ENCODE data around the gene RBMS1. TPM values are rescaled to one million over a fixed set of nuclear protein-coding genes. Genes with fewer than 3 reads are reported as not detected.
A peak's percentile ranks its signal among the peaks of the same experiment; 100 is the strongest.

The RBMS1 gene
- total RNA-seq, 2 experiments from 2014 or later, result 65.5 to 67.5 TPM

DNA sequence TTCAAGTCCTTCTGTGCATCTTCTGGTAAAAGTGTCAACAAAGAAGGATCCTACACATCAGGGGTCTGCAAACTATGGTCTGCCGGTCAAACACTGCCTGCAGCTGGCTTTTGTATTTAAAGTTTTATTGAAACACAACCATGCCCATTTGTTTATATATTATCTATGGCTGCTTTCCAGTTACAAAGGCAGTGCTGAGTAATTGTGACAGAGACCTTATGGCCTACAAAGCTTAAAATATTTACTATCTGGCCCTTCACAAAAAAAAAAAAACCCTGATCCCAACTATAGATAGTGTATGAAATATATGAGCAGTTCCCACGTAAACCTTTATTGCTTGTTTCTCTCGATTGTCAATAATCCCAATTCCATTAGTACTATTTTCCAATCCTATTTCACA, 101.4 kb downstream of the RBMS1 start:
- Mint-ChIP-seq H3K9me3 (peaks cover 2% of the 10 kb centered on the region), H3K4me3 (no peak overlapping the region), H3K27ac (no peak overlapping the region), H3K27me3 (no peaks in the 10 kb centered on the region), H3K4me1 (peaks cover 81% of the 10 kb centered on the region), H3K36me3 (ENCODE audit: low read depth) (peaks cover 34% of the 10 kb centered on the region)
- CTCF ChIA-PET, result no interaction called here
- DNase-seq, result no peak
- POLR2A ChIA-PET, result interaction anchor here (1.0 to 3.2 kb wide), 2 partner anchors 12 to 20 kb away, joined by 3 to 18 read pairs; no protein-coding TSS in a partner anchor

DNA sequence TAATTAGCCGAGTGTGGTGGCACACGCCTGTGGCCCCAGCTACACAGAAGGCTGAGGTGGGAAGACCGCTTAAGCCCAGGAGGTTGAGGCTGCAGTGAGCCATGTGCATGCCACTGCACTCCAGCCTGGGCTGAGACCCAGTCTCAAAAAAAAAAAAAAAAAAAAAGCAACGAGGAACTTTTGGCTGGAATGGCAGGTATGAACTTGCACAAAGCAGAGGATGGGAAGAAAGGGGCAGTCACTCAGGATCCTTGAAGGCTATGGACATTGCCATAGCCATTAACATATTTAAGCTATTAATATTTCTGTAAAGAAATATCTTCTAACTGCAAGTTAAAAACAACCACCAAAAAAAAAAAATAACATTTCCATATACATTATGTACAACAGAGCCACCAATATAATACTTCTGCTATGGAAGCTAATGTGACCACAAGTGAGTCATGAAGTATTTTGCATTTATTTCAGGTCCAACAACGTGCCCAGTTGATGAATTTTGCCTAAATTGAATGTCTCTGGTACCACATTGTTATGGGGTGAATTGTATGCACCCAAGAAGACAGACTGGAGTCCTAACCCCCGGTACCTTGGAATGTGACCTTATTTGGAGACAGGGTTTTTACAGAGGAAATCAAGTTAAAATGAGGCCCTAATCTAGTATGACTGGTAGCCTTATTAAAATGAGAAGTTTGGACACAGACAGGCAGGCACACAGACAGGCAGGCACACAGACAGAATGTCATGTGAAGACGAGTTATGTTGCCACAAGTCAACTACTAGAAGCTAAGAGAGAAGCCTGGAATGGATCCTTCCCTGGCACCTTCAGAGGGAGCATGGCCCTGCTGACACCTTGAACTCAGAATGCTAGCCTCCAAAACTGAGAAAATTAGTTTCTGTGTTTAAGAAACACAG, 102.8 kb downstream of the RBMS1 start:
- H3K9me3 Mint-ChIP-seq, result peaks cover 2% of the 10 kb centered on the region
- peaks cover 86% of the 10 kb centered on the region for H3K4me1 Mint-ChIP-seq
- no peaks in the 10 kb centered on the region for H3K27me3 Mint-ChIP-seq
- POLR2A ChIA-PET, result interaction anchor here (0.6 to 0.7 kb wide), 3 partner anchors 17 to 55 kb away, joined by 3 read pairs; no protein-coding TSS in a partner anchor
- H3K4me3 Mint-ChIP-seq, result no peak overlapping the region
- H3K36me3 Mint-ChIP-seq (ENCODE audit: low read depth), result peaks cover 29% of the 10 kb centered on the region
- no peak for DNase-seq
- H3K27ac Mint-ChIP-seq, result no peak overlapping the region
- CTCF ChIA-PET, result interaction anchor here (0.7 to 1.0 kb wide), 3 partner anchors 39 to 1943 kb away, joined by 3 to 4 read pairs (median 3); no protein-coding TSS in a partner anchor

DNA sequence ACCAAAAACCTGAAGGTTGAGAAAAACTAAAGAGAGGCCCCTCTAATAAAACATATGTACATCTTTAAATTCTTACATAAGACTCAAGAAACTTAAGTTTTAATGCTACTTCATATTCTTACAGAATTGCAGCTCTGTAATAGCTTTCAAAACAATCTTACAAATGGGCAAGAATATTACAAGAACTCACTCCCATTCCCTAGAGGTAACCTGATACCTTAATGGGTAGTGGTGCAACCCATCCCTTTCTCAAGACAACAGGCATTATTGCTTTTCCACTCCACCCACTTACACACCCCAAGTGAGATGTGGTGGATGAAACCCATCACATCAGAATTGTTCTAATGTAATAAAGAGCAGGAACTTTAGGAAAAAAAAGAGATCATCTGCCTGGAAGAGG, 103.7 kb downstream of the RBMS1 start:
- H3K27me3 Mint-ChIP-seq, result no peaks in the 10 kb centered on the region
- POLR2A ChIA-PET, result interaction anchor here (1.5 to 2.5 kb wide), 2 partner anchors 18 to 22 kb away, joined by 4 to 10 read pairs; no protein-coding TSS in a partner anchor
- peaks cover 84% of the 10 kb centered on the region for H3K4me1 Mint-ChIP-seq
- no peak for DNase-seq
- H3K9me3 Mint-ChIP-seq, result peaks cover 2% of the 10 kb centered on the region
- CTCF ChIA-PET, result interaction anchor here (1.0 kb wide), 1 partner anchor 40 kb away, joined by 3 read pairs; no protein-coding TSS in a partner anchor
- H3K4me3 Mint-ChIP-seq, result no peak overlapping the region
- H3K27ac Mint-ChIP-seq, result peak overlapping the region; percentile 57
- H3K36me3 Mint-ChIP-seq (ENCODE audit: low read depth), result peaks cover 27% of the 10 kb centered on the region

DNA sequence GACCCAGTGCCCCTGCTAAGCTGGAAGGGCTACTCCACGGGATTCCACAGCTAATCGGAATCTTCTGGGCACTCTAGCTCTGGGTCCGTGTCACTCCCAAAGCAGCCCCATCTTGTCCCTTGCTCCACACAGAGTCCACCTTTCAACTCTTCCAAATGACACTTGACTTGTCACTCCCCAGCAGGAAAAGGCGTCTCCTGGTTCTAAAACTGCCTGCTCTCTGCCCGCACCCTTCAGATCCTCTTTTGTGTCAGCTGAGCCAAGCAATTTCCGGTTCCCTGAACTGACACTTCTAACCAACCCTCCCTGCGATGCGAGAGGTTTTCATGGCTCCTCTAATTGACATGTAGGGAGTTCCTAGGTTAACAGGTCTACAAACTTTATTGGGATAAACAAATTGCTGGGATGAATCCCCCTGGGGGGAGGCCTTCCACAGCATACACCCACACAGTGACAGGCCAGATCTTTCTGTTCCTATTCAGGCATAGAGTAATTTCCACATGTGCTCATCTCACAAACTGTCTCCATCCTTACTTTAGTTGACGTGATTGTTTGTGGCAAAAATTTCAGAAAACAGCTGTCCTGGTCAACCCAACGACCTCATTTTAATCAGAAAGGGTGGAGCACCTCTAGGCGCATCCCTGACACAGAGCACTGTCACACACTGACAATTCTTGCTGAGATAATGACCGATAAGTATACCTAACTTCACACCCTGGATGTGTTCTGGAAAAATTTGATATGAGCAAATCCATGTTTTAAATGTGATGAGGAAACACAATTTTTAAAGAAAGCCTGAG, 104.9 kb downstream of the RBMS1 start:
- Mint-ChIP-seq H3K4me3 (peak overlapping the region; percentile 44), H3K27me3 (no peaks in the 10 kb centered on the region), H3K27ac (peak overlapping the region; percentile 78), H3K9me3 (peaks cover 2% of the 10 kb centered on the region), H3K36me3 (ENCODE audit: low read depth) (peaks cover 19% of the 10 kb centered on the region), H3K4me1 (peaks cover 75% of the 10 kb centered on the region)
- ChIA-PET POLR2A (interaction anchor here (0.6 to 2.5 kb wide), 8 partner anchors 10 to 104 kb away, joined by 3 to 13 read pairs (median 4); no protein-coding TSS in a partner anchor), CTCF (interaction anchor here (0.8 to 1.0 kb wide), 2 partner anchors 10 to 65 kb away, joined by 3 to 4 read pairs; no protein-coding TSS in a partner anchor)
- peak; percentile 65 for DNase-seq

DNA sequence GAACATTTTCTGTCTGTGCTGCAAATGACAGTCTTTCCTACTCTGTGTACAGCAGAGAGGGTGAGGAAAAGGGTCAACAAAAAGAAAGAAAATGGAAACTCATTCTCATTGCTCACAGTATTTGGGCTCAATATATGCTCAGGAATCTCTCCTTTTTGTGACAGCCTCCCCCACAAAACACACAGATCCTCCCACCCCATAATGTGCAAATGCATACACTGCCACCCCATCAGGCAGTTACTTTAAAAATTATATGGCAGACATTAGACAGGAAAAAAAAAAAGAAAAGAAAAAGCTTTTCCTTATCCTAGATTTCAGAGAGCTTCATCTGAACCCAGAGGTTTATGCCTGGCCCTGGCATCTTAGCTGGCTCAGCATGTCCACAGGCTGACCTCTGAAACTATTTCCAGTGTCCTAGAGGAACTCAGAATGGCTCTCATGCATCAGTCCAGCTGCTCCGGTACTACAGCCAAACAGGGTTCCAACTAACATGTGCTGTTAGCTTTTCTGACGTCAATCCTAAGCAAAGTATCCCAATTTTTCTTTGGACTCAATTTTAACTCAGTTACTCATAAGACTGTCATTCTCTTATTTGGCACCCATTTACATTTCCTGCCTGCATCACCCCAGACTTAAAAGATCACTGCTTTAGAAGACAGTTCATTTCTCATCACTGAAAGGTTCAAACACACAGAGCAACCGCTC, 105.9 kb downstream of the RBMS1 start:
- peaks cover 65% of the 10 kb centered on the region for H3K4me1 Mint-ChIP-seq
- no peak for DNase-seq
- peaks cover 2% of the 10 kb centered on the region for H3K9me3 Mint-ChIP-seq
- no peak overlapping the region for H3K4me3 Mint-ChIP-seq
- H3K27me3 Mint-ChIP-seq, result no peaks in the 10 kb centered on the region
- POLR2A ChIA-PET, result interaction anchor here (1.0 to 2.5 kb wide), 6 partner anchors 11 to 99 kb away, joined by 3 to 13 read pairs (median 4); no protein-coding TSS in a partner anchor
- peak overlapping the region; percentile 78 for H3K27ac Mint-ChIP-seq
- H3K36me3 Mint-ChIP-seq (ENCODE audit: low read depth), result peaks cover 17% of the 10 kb centered on the region
- CTCF ChIA-PET, result interaction anchor here (0.8 to 1.2 kb wide), 3 partner anchors 12 to 64 kb away, joined by 3 to 4 read pairs (median 3); no protein-coding TSS in a partner anchor

DNA sequence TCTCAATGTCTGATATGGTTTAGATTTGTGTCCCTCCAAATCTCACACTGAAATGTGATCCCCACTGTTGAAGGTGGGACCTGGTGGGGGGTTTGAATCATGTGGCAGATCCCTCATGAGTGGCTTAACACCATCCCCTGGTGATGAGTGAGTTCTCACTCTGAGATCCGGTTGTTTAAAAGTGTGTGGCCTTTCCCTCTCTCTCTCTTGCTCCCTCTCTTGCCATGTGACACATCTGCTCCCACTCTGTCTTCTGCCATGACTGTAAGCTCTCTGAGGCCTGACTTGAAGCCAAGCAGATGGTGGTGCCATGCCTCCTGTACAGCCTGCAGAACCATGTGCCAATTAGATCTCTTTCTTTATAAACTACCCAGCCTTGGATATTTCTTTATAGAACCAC, 108.8 kb downstream of the RBMS1 start:
- DNase-seq, result no peak
- ChIA-PET POLR2A (no interaction called here), CTCF (no interaction called here)
- Mint-ChIP-seq H3K27me3 (no peaks in the 10 kb centered on the region), H3K27ac (no peak overlapping the region), H3K36me3 (ENCODE audit: low read depth) (peaks cover 1% of the 10 kb centered on the region), H3K4me3 (no peak overlapping the region), H3K9me3 (no peaks in the 10 kb centered on the region), H3K4me1 (peaks cover 63% of the 10 kb centered on the region)

DNA sequence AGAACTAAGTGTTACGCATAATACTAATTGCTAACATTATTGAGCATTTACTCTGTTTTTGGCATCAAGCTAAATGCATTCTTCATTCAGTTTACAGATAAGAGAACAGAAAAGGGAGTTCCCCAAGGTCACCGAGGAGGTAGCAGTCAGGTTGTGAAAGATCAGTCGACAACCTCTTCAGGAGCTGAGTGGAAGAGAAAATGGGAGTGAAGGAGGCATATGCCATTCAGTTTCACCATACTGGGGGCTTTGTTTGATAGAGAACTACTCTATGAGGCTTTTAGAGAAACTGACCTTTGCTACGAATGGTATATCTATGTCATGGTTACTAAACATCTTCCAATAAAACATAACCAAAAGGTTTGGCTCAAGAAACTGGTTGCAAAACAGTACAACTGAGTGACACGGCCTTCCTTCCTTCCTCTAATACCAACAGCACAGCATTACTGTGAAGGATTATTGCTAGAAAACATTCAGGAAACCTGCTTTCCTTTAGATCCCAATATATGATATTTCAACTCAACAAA, 112.1 kb downstream of the RBMS1 start:
- Mint-ChIP-seq H3K9me3 (no peaks in the 10 kb centered on the region), H3K36me3 (ENCODE audit: low read depth) (no peaks in the 10 kb centered on the region), H3K4me1 (peaks cover 47% of the 10 kb centered on the region), H3K27ac (no peak overlapping the region), H3K27me3 (no peaks in the 10 kb centered on the region), H3K4me3 (no peak overlapping the region)
- ChIA-PET POLR2A (no interaction called here), CTCF (no interaction called here)
- no peak for DNase-seq

DNA sequence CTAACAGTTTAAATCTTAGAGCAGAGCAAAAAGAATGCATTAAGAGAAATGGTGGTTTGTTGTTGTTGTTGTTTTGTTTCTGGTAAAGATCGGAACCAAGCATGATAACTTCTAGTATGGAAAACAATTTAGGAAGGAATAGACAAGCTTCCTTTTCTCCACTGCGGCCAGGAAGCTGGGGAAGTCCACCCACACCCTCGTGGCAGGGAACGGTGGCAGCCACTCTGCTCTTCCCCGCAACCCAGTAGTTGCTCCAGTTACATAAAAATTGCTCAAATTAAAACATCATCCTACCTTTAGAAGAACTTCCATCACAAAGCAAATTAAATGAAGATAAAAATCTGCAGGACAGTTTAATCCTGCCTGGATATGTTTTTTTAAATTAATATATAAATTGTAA, 113.0 kb downstream of the RBMS1 start:
- no peaks in the 10 kb centered on the region for H3K9me3 Mint-ChIP-seq
- POLR2A ChIA-PET, result no interaction called here
- H3K4me3 Mint-ChIP-seq, result no peak overlapping the region
- CTCF ChIA-PET, result no interaction called here
- peaks cover 3% of the 10 kb centered on the region for H3K36me3 Mint-ChIP-seq (ENCODE audit: low read depth)
- H3K4me1 Mint-ChIP-seq, result peaks cover 51% of the 10 kb centered on the region
- no peaks in the 10 kb centered on the region for H3K27me3 Mint-ChIP-seq
- no peak for DNase-seq
- no peak overlapping the region for H3K27ac Mint-ChIP-seq

DNA sequence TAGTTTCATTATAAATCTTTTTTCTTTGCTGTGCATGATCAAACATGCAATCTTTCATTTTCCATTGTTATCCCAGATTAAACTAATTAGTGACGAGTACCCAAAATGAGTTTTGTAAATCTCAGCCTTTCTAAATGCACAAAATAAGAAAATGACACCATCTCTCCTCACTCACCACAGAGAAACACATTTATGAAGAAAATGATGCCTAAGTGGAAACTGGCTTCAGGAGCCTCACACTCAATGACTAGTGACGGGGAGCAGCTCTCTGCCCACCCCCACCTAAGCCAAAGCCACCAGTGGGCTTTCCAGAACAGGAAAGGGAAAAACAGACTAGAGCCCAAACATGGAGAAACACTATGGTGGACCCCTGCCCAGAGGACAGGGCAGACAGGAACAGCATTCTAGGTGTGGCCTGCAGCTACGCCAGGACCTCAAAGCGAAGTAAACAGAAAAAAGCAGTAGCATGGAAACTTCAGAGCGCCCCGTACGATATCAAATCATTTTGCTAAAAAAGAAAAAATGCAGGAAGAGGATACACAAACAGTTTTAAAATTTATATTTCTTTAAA, 113.5 kb downstream of the RBMS1 start:
- CTCF ChIA-PET, result no interaction called here
- POLR2A ChIA-PET, result no interaction called here
- DNase-seq, result no peak
- no peak overlapping the region for H3K4me3 Mint-ChIP-seq
- H3K9me3 Mint-ChIP-seq, result no peaks in the 10 kb centered on the region
- H3K27ac Mint-ChIP-seq, result no peak overlapping the region
- peaks cover 3% of the 10 kb centered on the region for H3K36me3 Mint-ChIP-seq (ENCODE audit: low read depth)
- H3K4me1 Mint-ChIP-seq, result peaks cover 53% of the 10 kb centered on the region
- H3K27me3 Mint-ChIP-seq, result no peaks in the 10 kb centered on the region

DNA sequence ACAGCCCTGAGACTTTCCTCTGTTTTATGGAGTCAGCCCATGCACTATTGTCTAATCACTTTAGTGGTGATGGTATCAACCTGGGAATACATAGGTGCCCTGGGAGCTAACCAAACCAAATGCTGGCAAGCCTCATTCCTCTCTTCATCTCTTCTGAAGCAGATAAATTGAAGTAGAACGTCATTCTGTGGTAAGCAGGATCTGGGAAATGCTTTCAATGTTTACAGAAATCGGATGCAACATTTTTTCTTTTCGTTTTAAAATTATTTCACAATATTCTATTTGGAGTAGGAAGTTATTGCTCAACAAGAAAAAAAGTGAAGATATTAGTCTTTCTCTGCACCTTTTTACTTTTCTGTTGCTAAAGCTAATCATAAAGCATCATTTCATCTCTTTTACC, 114.2 kb downstream of the RBMS1 start:
- no peak for DNase-seq
- H3K27me3 Mint-ChIP-seq, result no peaks in the 10 kb centered on the region
- H3K27ac Mint-ChIP-seq, result no peak overlapping the region
- no peak overlapping the region for H3K4me3 Mint-ChIP-seq
- ChIA-PET POLR2A (no interaction called here), CTCF (interaction anchor here (0.6 kb wide), 1 partner anchor 10 kb away, joined by 3 read pairs; no protein-coding TSS in a partner anchor)
- H3K9me3 Mint-ChIP-seq, result no peaks in the 10 kb centered on the region
- peaks cover 54% of the 10 kb centered on the region for H3K4me1 Mint-ChIP-seq
- H3K36me3 Mint-ChIP-seq (ENCODE audit: low read depth), result peaks cover 3% of the 10 kb centered on the region

DNA sequence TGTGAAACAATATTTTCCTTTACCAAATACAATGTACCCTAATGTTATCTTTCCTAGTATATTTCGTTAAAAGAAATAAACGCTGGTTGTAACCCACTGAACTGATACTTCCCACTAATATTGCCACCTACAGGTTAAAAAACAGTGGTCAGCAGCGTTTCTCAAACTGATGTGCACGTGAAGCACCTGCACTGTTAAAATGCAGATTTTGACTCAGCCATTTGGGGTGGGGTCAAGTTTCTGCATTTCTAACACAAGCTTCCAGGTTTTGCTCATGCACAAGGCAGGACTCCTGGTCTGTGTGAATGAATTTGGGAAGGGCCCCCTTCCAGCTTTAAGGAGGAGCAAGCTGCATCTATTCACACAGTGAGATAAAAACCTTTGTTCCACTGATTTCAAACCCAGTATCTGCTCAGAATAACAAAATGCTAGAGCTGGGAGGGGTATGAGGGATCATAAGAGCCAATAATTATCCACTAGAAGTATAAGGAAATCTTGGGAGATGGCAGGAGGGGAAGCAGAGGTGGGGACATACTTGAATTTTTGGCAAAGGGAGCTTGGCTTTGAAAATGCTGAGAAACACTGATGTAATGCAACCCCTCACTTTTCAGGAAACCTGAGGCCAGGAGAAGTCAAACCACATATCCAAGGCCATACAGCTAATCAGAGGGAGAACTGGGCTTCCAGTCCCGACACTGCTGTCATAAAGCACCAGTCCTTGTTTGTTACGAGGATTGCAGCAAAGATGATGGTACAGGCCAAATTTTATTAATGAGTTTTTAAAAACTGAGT, 116.2 kb downstream of the RBMS1 start:
- peaks cover 7% of the 10 kb centered on the region for H3K36me3 Mint-ChIP-seq (ENCODE audit: low read depth)
- H3K4me3 Mint-ChIP-seq, result no peak overlapping the region
- no peak overlapping the region for H3K27ac Mint-ChIP-seq
- peaks cover 70% of the 10 kb centered on the region for H3K4me1 Mint-ChIP-seq
- ChIA-PET POLR2A (no interaction called here), CTCF (interaction anchor here (0.9 to 1.7 kb wide), 4 partner anchors 9 to 101 kb away, joined by 3 to 4 read pairs (median 3); no protein-coding TSS in a partner anchor)
- no peaks in the 10 kb centered on the region for H3K9me3 Mint-ChIP-seq
- DNase-seq, result no peak
- H3K27me3 Mint-ChIP-seq, result no peaks in the 10 kb centered on the region
